A673 (cell line): ENCODE results near the gene KDM4B. TPM values are rescaled to one million over a fixed set of nuclear protein-coding genes. Genes with fewer than 3 reads are reported as not detected.

ENCODE experiments used
- BruUV-seq: library from RNA; stranded (reverse); fragments of 400-500 nt; replicated peaks from 2 replicates; lab custom pipeline; 2021; lab: Mats Ljungman, UMichigan
- CTCF ChIA-PET: fragments of 300-600 bp; sonication (Branson Sonifier 250); formaldehyde crosslinking; loops from one replicate; lab custom pipeline; 2022; ENCODE audit warnings: antibody characterized with exemption; lab: Charles Lee
- POLR2A ChIA-PET: fragments of 300-600 bp; sonication (Branson Sonifier 250); formaldehyde crosslinking; loops from one replicate; lab custom pipeline; 2022; ENCODE audit warnings: antibody characterized with exemption; ENCODE audit not compliant: low non-redundant PET; lab: Charles Lee
- DNase-seq: peaks from one replicate; pipeline ENCODE4 v3.0.0-alpha.2; 2015; ENCODE audit warnings: low spot score
- H3K27ac ChIP-seq: fragments of 200-600 bp; sonication (generic); 2 replicates; pipeline ENCODE4 v1.5.1; 2016; ENCODE audit warnings: mixed run types, low read depth, mild to moderate bottlenecking, mixed read lengths, antibody characterized with exemption, low read length; ENCODE audit not compliant: poor library complexity, severe bottlenecking
- H3K27me3 ChIP-seq: fragments of 200-600 bp; sonication (generic); replicated peaks from 2 replicates; pipeline ENCODE4 v1.6.1; 2017; ENCODE audit warnings: mixed run types, low read depth, mild to moderate bottlenecking, mixed read lengths, antibody characterized with exemption, low read length; ENCODE audit not compliant: insufficient read depth, poor library complexity
- H3K36me3 ChIP-seq: fragments of 200-600 bp; sonication (generic); 2 replicates; pipeline ENCODE4 v1.6.1; 2016; ENCODE audit warnings: mixed run types, mild to moderate bottlenecking, mixed read lengths, antibody characterized with exemption, low read length; ENCODE audit not compliant: insufficient read depth, poor library complexity, severe bottlenecking
- H3K4me1 ChIP-seq: fragments of 200-600 bp; sonication (generic); 2 replicates; pipeline ENCODE4 v1.6.1; 2017; ENCODE audit warnings: mixed run types, mild to moderate bottlenecking, mixed read lengths, antibody characterized with exemption, low read length; ENCODE audit not compliant: insufficient read depth, poor library complexity, severe bottlenecking
- H3K4me3 ChIP-seq: fragments of 200-600 bp; sonication (generic); 2 replicates; pipeline ENCODE4 v1.5.1; 2016; ENCODE audit warnings: low read depth, mixed run types, mild to moderate bottlenecking, mixed read lengths, low read length; ENCODE audit not compliant: poor library complexity, severe bottlenecking
- H3K9me3 ChIP-seq: fragments of 200-600 bp; sonication (generic); 2 replicates; pipeline ENCODE4 v1.6.1; 2016; ENCODE audit warnings: mixed run types, low read depth, mild to moderate bottlenecking, mixed read lengths, antibody characterized with exemption, low read length; ENCODE audit not compliant: poor library complexity, severe bottlenecking
- EZH2 ChIP-seq: fragments of 200-600 bp; sonication (generic); IDR thresholded peaks from 2 replicates; pipeline ENCODE4 v1.6.1; 2017; ENCODE audit warnings: borderline replicate concordance, low read depth, mild to moderate bottlenecking, mixed read lengths, antibody characterized with exemption, low read length; ENCODE audit not compliant: poor library complexity, severe bottlenecking
- intact Hi-C: fragments of 100-400 bp; cut with micrococcal nuclease; formaldehyde crosslinking; loops from one replicate; pipeline ENCODE4 v1.10.0; 2022; ENCODE audit not compliant: unreplicated experiment
- total RNA-seq: library from RNA; stranded (reverse); gene quantifications from 2 replicates; pipeline ENCODE4 v1.2.3, GENCODE V29; 2021
- TF ChIP-seq, protein P1 (sequence below): fragments of 300-800, 200-600 bp; sonication (generic); conservative IDR thresholded peaks from 2 replicates; pipeline ENCODE4 v1.5.1; 2017; ENCODE audit warnings: low read depth, mild to moderate bottlenecking, antibody characterized with exemption, low read length, moderate library complexity, mixed read lengths

Gene KDM4B
- total RNA-seq, 1 experiment from 2014 or later: 30.0 TPM

DNA sequence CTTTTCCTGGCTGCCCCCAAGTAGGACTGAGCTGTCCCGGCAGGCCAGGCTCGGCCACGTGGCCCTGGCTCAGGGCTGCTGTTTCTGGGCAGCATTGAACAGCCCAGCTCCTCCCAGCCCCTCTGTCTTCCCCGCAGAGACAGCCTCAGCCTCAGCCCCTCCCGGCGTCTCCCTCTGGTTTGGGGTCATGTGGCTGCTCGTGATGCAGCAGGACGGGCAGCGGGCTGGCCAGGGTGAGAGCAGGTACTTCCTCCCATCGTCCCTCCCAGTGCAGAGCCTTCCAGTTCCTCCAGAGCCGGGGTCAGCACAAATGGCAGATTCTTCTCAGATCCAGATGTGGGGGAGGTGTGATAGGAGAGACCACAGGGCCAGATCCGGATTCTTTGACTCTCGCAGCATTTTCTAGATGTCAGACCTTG is 114.6 kb downstream of the KDM4B start:
- no peak for TF ChIP-seq EZH2
- TF ChIP-seq, protein P1, sequence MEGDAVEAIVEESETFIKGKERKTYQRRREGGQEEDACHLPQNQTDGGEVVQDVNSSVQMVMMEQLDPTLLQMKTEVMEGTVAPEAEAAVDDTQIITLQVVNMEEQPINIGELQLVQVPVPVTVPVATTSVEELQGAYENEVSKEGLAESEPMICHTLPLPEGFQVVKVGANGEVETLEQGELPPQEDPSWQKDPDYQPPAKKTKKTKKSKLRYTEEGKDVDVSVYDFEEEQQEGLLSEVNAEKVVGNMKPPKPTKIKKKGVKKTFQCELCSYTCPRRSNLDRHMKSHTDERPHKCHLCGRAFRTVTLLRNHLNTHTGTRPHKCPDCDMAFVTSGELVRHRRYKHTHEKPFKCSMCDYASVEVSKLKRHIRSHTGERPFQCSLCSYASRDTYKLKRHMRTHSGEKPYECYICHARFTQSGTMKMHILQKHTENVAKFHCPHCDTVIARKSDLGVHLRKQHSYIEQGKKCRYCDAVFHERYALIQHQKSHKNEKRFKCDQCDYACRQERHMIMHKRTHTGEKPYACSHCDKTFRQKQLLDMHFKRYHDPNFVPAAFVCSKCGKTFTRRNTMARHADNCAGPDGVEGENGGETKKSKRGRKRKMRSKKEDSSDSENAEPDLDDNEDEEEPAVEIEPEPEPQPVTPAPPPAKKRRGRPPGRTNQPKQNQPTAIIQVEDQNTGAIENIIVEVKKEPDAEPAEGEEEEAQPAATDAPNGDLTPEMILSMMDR: no peak
- ChIA-PET CTCF (no interaction called here), POLR2A (no interaction called here)
- BruUV-seq: no TSS peak
- peaks cover 5% of the 10 kb centered on the region for H3K36me3 ChIP-seq
- H3K27ac ChIP-seq: peak overlapping the region; percentile 50
- H3K27me3 ChIP-seq: no peaks in the 10 kb centered on the region
- H3K4me1 ChIP-seq: peaks cover 26% of the 10 kb centered on the region
- H3K4me3 ChIP-seq: no peak overlapping the region
- intact Hi-C loops: no loop called here
- no peaks in the 10 kb centered on the region for H3K9me3 ChIP-seq
- no peak for DNase-seq

GRCh38 chr19:5085566-5085965 is 116.7 kb downstream of the KDM4B start:
- BruUV-seq: no TSS peak
- peak overlapping the region; percentile 64 for H3K27ac ChIP-seq
- peaks cover 15% of the 10 kb centered on the region for H3K4me1 ChIP-seq
- no peaks in the 10 kb centered on the region for H3K27me3 ChIP-seq
- DNase-seq: no peak
- ChIA-PET POLR2A (no interaction called here), CTCF (no interaction called here)
- H3K36me3 ChIP-seq: peaks cover 5% of the 10 kb centered on the region
- TF ChIP-seq, protein P1: no peak
- TF ChIP-seq EZH2: no peak
- intact Hi-C loops: no loop called here
- H3K9me3 ChIP-seq: no peaks in the 10 kb centered on the region
- no peak overlapping the region for H3K4me3 ChIP-seq

DNA sequence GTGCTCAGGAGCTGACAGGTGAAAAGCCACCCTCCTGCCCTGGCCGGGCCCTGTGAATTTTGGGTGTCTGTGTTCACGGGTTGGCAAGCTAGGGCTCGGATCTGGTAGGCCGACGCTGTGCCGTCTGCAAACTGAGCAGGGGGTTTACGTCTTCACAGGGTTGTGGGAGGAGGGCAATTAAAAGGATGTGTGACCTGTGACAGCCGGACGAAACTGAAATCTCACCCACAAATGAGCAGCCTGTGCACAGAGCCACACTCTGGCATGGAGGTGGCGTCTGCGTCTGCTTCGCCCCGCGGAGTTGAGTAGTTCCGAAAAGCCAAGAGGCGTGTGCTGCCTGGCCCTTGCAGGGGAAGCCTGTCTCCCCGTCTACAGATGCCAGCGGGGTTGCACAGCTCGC is 117.3 kb downstream of the KDM4B start:
- Histone ChIP-seq H3K4me3 (no peak overlapping the region), H3K4me1 (peaks cover 15% of the 10 kb centered on the region), H3K27me3 (no peaks in the 10 kb centered on the region), H3K36me3 (peaks cover 5% of the 10 kb centered on the region), H3K9me3 (no peaks in the 10 kb centered on the region), H3K27ac (peak overlapping the region; percentile 64)
- ChIA-PET CTCF (interaction anchor here (0.6 kb wide), 1 partner anchor 38 kb away, joined by 3 read pairs; no protein-coding TSS in a partner anchor), POLR2A (no interaction called here)
- BruUV-seq: no TSS peak
- no peak for DNase-seq
- TF ChIP-seq, protein P1: no peak
- no peak for TF ChIP-seq EZH2
- intact Hi-C loops: no loop called here
